WERI-Rb-1 (cell line): Measurements from ENCODE around the gene DCXR.
A peak's percentile ranks its signal among the peaks of the same experiment; 100 is the strongest.

Experiments used
- DNase-seq: peaks from one replicate; pipeline ENCODE4 v3.0.0-alpha.2; 2020
- H3K27ac ChIP-seq: fragments of 250-450 bp; sonication (Bioruptor Pico); 2 replicates; pipeline ENCODE4 v1.5.1; 2020; ENCODE audit warnings: mild to moderate bottlenecking, moderate library complexity
- H3K27me3 ChIP-seq: fragments of 250-450 bp; sonication (Bioruptor Pico); 2 replicates; pipeline ENCODE4 v1.5.1; 2021; ENCODE audit warnings: mild to moderate bottlenecking, low read depth, moderate library complexity; ENCODE audit not compliant: insufficient read depth, severe bottlenecking
- H3K36me3 ChIP-seq: fragments of 250-450 bp; sonication (Bioruptor Pico); 2 replicates; pipeline ENCODE4 v1.5.1; 2020; ENCODE audit warnings: mild to moderate bottlenecking, moderate library complexity
- H3K4me3 ChIP-seq: 2 replicates; pipeline ENCODE4 v1.5.1; 2011; ENCODE audit warnings: low read depth, mild to moderate bottlenecking, control low read depth, low read length
- H3K9me3 ChIP-seq: fragments of 250-450 bp; sonication (Bioruptor Pico); 2 replicates; pipeline ENCODE4 v1.5.1; 2021; ENCODE audit warnings: mild to moderate bottlenecking, moderate library complexity; ENCODE audit not compliant: severe bottlenecking
- CTCF ChIP-seq: IDR thresholded peaks from 2 replicates; pipeline ENCODE4 v1.5.1; 2011; ENCODE audit warnings: low read depth, mild to moderate bottlenecking, control low read depth, inconsistent platforms, low read length

The DCXR gene

GRCh38 chr17:82037092-82037888 lies at the start of gene DCXR:
Gene DCXR (minus strand): TSS chr17:82037697. CDS start chr17:82037682, 15 bp downstream.
- Histone ChIP-seq H3K36me3 (peaks cover 38% of the 10 kb centered on the region), H3K27me3 (no peaks in the 10 kb centered on the region), H3K9me3 (no peaks in the 10 kb centered on the region), H3K4me3 (peak within 1 kb of the TSS; percentile 92), H3K27ac (peak within 1 kb of the TSS; percentile 88)
- DNase-seq: peak; percentile 100
- TF ChIP-seq CTCF: peak; percentile 97

GRCh38 chr17:82085931-82086764 lies 48.7 kb upstream of the DCXR start:
- Histone ChIP-seq H3K9me3 (peaks cover 2% of the 10 kb centered on the region), H3K4me3 (no peak overlapping the region), H3K27me3 (no peaks in the 10 kb centered on the region), H3K36me3 (peaks cover 97% of the 10 kb centered on the region), H3K27ac (no peak overlapping the region)
- DNase-seq: no peak
- TF ChIP-seq CTCF: no peak

GRCh38 chr17:82085031-82085861 lies 47.7 kb upstream of the DCXR start:
- H3K4me3 ChIP-seq: no peak overlapping the region
- no peak for DNase-seq
- no peaks in the 10 kb centered on the region for H3K27me3 ChIP-seq
- peaks cover 2% of the 10 kb centered on the region for H3K9me3 ChIP-seq
- TF ChIP-seq CTCF: no peak
- peaks cover 97% of the 10 kb centered on the region for H3K36me3 ChIP-seq
- H3K27ac ChIP-seq: no peak overlapping the region

- no peak for DNase-seq
- TF ChIP-seq CTCF: no peak
- Histone ChIP-seq H3K36me3 (peaks cover 97% of the 10 kb centered on the region), H3K4me3 (no peak overlapping the region), H3K27me3 (no peaks in the 10 kb centered on the region), H3K27ac (no peak overlapping the region; the same call in 1 of the 2 replicates), H3K9me3 (no peaks in the 10 kb centered on the region)
Observed at GRCh38 chr17:82084373-82085030, 47.0 kb upstream of the DCXR start.
